HepG2 (cell line): ENCODE results near the gene SCAI. TPM values are rescaled to one million over a fixed set of nuclear protein-coding genes. Genes with fewer than 3 reads are reported as not detected.

Source experiments
- ATAC-seq: fragments of 200-7000 bp; cut with Tn5 transposase; 3 replicates; pipeline ENCODE4 v1.9.1; 2020; ENCODE audit warnings: mild to moderate bottlenecking, moderate library complexity
- BruUV-seq: library from RNA; stranded (reverse); fragments of 400-500 nt; replicated peaks from 2 replicates; lab custom pipeline; 2021; lab: Mats Ljungman, UMichigan
- CTCF ChIA-PET: fragments of 300-600 bp; formaldehyde crosslinking; extraction: SDS; loops from one replicate; lab custom pipeline; 2021; ENCODE audit warnings: low total read pairs, inconsistent platforms, low intra/inter-chr PET ratio; lab: Yijun Ruan, JAX
- POLR2A ChIA-PET: fragments of 350-600 bp; sonication (Branson Sonifier 250); formaldehyde crosslinking; loops from one replicate; lab custom pipeline; 2020; ENCODE audit warnings: antibody characterized with exemption, inconsistent platforms; lab: Yijun Ruan, JAX
- DNase-seq: peaks from one replicate; pipeline ENCODE4 v3.0.0-alpha.2; 2015; ENCODE audit warnings: low spot score
- FAIRE-seq: peaks from 3 replicates; lab custom pipeline; 2011; peaks lifted over from hg19 to GRCh38; lab: Jason Lieb, UNC
- H2AFZ ChIP-seq: one replicate; pipeline ENCODE4 v1.6.1; 2011; ENCODE audit warnings: low read length, inconsistent platforms
- H3K27ac ChIP-seq: fragments of 300-600 bp; 3 replicates; pipeline ENCODE4 v1.8.0; 2011; ENCODE audit warnings: mixed run types, mild to moderate bottlenecking, mixed read lengths, low read length, inconsistent platforms; ENCODE audit not compliant: insufficient read depth; ENCODE audit errors: extremely low read length
- H3K27me3 ChIP-seq, 2 experiments: fragments of 200-600 bp in 1 of 2; 2 replicates in 1 of 2; 3 replicates in 1 of 2; pipeline versions ENCODE4 v1.6.0 to v1.8.0; 2011; ENCODE audit warnings: low read length in 2 of 2, mild to moderate bottlenecking in 2 of 2, moderate library complexity in 2 of 2, inconsistent platforms in 1 of 2; ENCODE audit not compliant: insufficient read depth in 2 of 2, control insufficient read depth in 1 of 2
- H3K36me3 ChIP-seq, 2 experiments: fragments of 200-600 bp in 1 of 2; replicated peaks in 1 of 2; 2 replicates in 1 of 2; 3 replicates in 1 of 2; pipeline versions ENCODE4 v1.5.1 to v1.8.0; 2011; ENCODE audit warnings: low read length in 2 of 2, inconsistent platforms in 1 of 2; ENCODE audit not compliant: insufficient read depth in 2 of 2, control insufficient read depth in 1 of 2
- H3K4me1 ChIP-seq: 2 replicates; pipeline ENCODE4 v1.5.1; 2012; ENCODE audit warnings: low read length, inconsistent platforms; ENCODE audit not compliant: insufficient read depth
- H3K4me2 ChIP-seq: 2 replicates; pipeline ENCODE4 v1.6.0; 2011; ENCODE audit warnings: low read depth, low read length, inconsistent platforms
- H3K4me3 ChIP-seq, 3 experiments: fragments of 200-600 bp in 1 of 3; sonication (generic), shearing (Covaris generic) in 1 of 3; replicated peaks in 1 of 3; 2 replicates each; pipeline ENCODE4 v1.5.1; 2011 to 2016; ENCODE audit warnings: low read length in 3 of 3, inconsistent platforms in 2 of 3, low read depth in 2 of 3, mild to moderate bottlenecking in 2 of 3, control low read depth in 1 of 3, mixed read lengths in 1 of 3; ENCODE audit not compliant: insufficient read depth in 1 of 3
- H3K79me2 ChIP-seq: one replicate; pipeline ENCODE4 v1.6.1; 2011; ENCODE audit warnings: low read length, inconsistent platforms; ENCODE audit not compliant: insufficient read depth
- H3K9ac ChIP-seq: 2 replicates; pipeline ENCODE4 v1.6.0; 2011; ENCODE audit warnings: mild to moderate bottlenecking, low read depth, low read length, inconsistent platforms; ENCODE audit not compliant: insufficient read depth
- H3K9me3 ChIP-seq: 2 replicates; pipeline ENCODE4 v1.5.1; 2012; ENCODE audit warnings: mild to moderate bottlenecking, low read length
- H4K20me1 ChIP-seq: 2 replicates; pipeline ENCODE4 v1.6.0; 2011; ENCODE audit warnings: inconsistent platforms, mild to moderate bottlenecking, low read length, moderate library complexity; ENCODE audit not compliant: insufficient read depth
- CENPT ChIP-seq: sonication (generic); formaldehyde crosslinking; IDR thresholded peaks from 2 replicates; pipeline ENCODE4 v1.8.0; 2022; ENCODE audit warnings: low read depth, mild to moderate bottlenecking, moderate library complexity, missing genetic modification reagents
- FIP1L1 ChIP-seq: fragments of 200-400 bp; formaldehyde crosslinking; IDR thresholded peaks from 2 replicates; pipeline ENCODE4 v1.6.1; 2018; ENCODE audit warnings: low read depth, mild to moderate bottlenecking, low read length, moderate library complexity, borderline replicate concordance; ENCODE audit not compliant: insufficient read depth
- HOXA5 ChIP-seq: sonication (generic); formaldehyde crosslinking; IDR thresholded peaks from 2 replicates; pipeline ENCODE4 v1.4.0; 2020; ENCODE audit warnings: missing genetic modification reagents
- MYPOP ChIP-seq: sonication (generic); formaldehyde crosslinking; IDR thresholded peaks from 2 replicates; pipeline ENCODE4 v1.8.1; 2023; ENCODE audit warnings: mild to moderate bottlenecking, moderate library complexity, missing genetic modification reagents
- PCBP2 ChIP-seq: fragments of 200-400 bp; formaldehyde crosslinking; optimal IDR thresholded peaks from 2 replicates; pipeline ENCODE3; 2018; ENCODE audit warnings: low read length, low read depth; ENCODE audit not compliant: poor library complexity, severe bottlenecking
- PPARG ChIP-seq: conservative IDR thresholded peaks from 2 replicates; pipeline ENCODE4 v1.6.1; 2016; ENCODE audit warnings: missing biosample characterization, missing genetic modification reagents
- SIX1 ChIP-seq: sonication (generic); formaldehyde crosslinking; IDR thresholded peaks from 2 replicates; pipeline ENCODE4 v1.4.0; 2020; ENCODE audit warnings: missing genetic modification reagents, borderline replicate concordance
- SRSF4 ChIP-seq: fragments of 200-400 bp; formaldehyde crosslinking; IDR thresholded peaks from one replicate; pipeline ENCODE4 v1.6.1; 2018; ENCODE audit warnings: mild to moderate bottlenecking, low read depth, low read length, moderate library complexity; ENCODE audit not compliant: poor library complexity, severe bottlenecking
- ZFP36L1 ChIP-seq: sonication (generic); formaldehyde crosslinking; IDR thresholded peaks from 2 replicates; pipeline ENCODE4 v1.8.0; 2022; ENCODE audit warnings: mild to moderate bottlenecking, missing genetic modification reagents, moderate library complexity
- ZNF451 ChIP-seq: sonication (generic); formaldehyde crosslinking; IDR thresholded peaks from 2 replicates; pipeline ENCODE4 v1.5.0; 2020; ENCODE audit warnings: mild to moderate bottlenecking, missing genetic modification reagents
- WGBS: methylation state at CpG from one replicate; pipeline ENCODE4 v1.1.6; 2017; ENCODE audit warnings: low lambda C conversion rate; 5-methylcytosine and 5-hydroxymethylcytosine counted together
- in situ Hi-C: cut with HindIII; loops from 2 replicates; pipeline ENCODE4 v1.10.0; 2017; ENCODE audit warnings: low pct_unique_long_range_greater_than_20kb; ENCODE audit not compliant: extremely low pct_ligation_motif_present
- intact Hi-C: fragments of 100-400 bp; cut with micrococcal nuclease; formaldehyde crosslinking; loops from one replicate; pipeline ENCODE4 v1.10.0; 2022; ENCODE audit not compliant: unreplicated experiment
- polyA plus RNA-seq, 8 experiments: library from polyadenylated mRNA; depleted of rRNA in 3 of 8; stranded (reverse) in 7 of 8; unstranded in 1 of 8; fragments of >200 nt; fragmentation: Illumina TruSeq in 4 of 8; extraction: Trizol in 4 of 8; gene quantifications; 2 replicates each; pipeline versions ENCODE4 v1.2.1 to v1.2.3, GENCODE V29; 2011 to 2016; ENCODE audit warnings: low read depth in 4 of 8, missing spikeins in 1 of 8, mixed read lengths in 1 of 8; ENCODE audit not compliant: insufficient read depth in 1 of 8
- total RNA-seq, 5 experiments: library from RNA; depleted of rRNA; stranded (reverse); fragments of >200 nt; fragmentation: Illumina TruSeq; extraction: Trizol; gene quantifications; 2 replicates each; pipeline ENCODE4 v1.2.3, GENCODE V29; 2016; ENCODE audit warnings: low read depth in 1 of 5
- TF ChIP-seq, protein P1 (sequence below), 2 experiments: sonication (generic) in 1 of 2; formaldehyde crosslinking in 1 of 2; IDR thresholded peaks; 2 replicates each; pipeline versions ENCODE4 v1.4.0 to v1.6.1; 2018 to 2020; ENCODE audit warnings: missing genetic modification reagents in 2 of 2, borderline replicate concordance in 1 of 2, low read depth in 1 of 2, mild to moderate bottlenecking in 1 of 2, missing biosample characterization in 1 of 2
- TF ChIP-seq, protein P2 (sequence below): sonication (generic); formaldehyde crosslinking; IDR thresholded peaks from 2 replicates; pipeline ENCODE4 v1.4.0; 2020; ENCODE audit warnings: missing genetic modification reagents
- TF ChIP-seq, protein P3 (sequence below): conservative IDR thresholded peaks from 2 replicates; pipeline ENCODE4 v1.6.1; 2018; ENCODE audit warnings: missing genetic modification reagents

Gene SCAI
- total and polyA plus RNA-seq, 2 of the 13 experiments (the other 11 are each of a cell fraction or from before 2014, with no cell fraction given) = 4.4 to 8.4 TPM

- DNase-seq (no peak), ATAC-seq (no peak), FAIRE-seq (no peak)
- peaks cover 6 to 22% of the 10 kb centered on the region in 2 experiments for H3K36me3 ChIP-seq
- H3K27ac ChIP-seq = no peak overlapping the region
- H3K9me3 ChIP-seq = no peaks in the 10 kb centered on the region
- ChIA-PET CTCF (no interaction called here), POLR2A (no interaction called here)
- no peaks in the 10 kb centered on the region for H3K79me2 ChIP-seq
- H3K4me2 ChIP-seq = no peak overlapping the region
- no peak overlapping the region for H3K4me3 ChIP-seq
- intact Hi-C loops = no loop called here
- in situ Hi-C loops = no loop called here
- BruUV-seq = no TSS peak
- H3K4me1 ChIP-seq = no peaks in the 10 kb centered on the region
- no peaks in the 10 kb centered on the region for H4K20me1 ChIP-seq
- H3K27me3 ChIP-seq = no peaks in the 10 kb centered on the region
- no peak overlapping the region for H2AFZ ChIP-seq
- H3K9ac ChIP-seq = no peak overlapping the region
- WGBS = 96% methylated on average over 5 of the region's 5 CpGs
- no peak for TF ChIP-seq CENPT
- TF ChIP-seq SRSF4 = no peak
- no peak for TF ChIP-seq ZFP36L1 (CRISPR knock-in tag)
- no peak for TF ChIP-seq SIX1 (CRISPR knock-in tag)
- TF ChIP-seq MYPOP (CRISPR knock-in tag) = no peak
- no peak for TF ChIP-seq FIP1L1
- TF ChIP-seq, protein P1, sequence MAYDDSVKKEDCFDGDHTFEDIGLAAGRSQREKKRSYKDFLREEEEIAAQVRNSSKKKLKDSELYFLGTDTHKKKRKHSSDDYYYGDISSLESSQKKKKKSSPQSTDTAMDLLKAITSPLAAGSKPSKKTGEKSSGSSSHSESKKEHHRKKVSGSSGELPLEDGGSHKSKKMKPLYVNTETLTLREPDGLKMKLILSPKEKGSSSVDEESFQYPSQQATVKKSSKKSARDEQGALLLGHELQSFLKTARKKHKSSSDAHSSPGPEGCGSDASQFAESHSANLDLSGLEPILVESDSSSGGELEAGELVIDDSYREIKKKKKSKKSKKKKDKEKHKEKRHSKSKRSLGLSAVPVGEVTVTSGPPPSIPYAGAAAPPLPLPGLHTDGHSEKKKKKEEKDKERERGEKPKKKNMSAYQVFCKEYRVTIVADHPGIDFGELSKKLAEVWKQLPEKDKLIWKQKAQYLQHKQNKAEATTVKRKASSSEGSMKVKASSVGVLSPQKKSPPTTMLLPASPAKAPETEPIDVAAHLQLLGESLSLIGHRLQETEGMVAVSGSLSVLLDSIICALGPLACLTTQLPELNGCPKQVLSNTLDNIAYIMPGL (CRISPR knock-in tag; IDR thresholded peaks at IDR 0.05; ENCODE audit: borderline replicate concordance in 1 of 2, low read depth in 1 of 2) = no peak
- no peak for TF ChIP-seq PCBP2
- TF ChIP-seq, protein P2, sequence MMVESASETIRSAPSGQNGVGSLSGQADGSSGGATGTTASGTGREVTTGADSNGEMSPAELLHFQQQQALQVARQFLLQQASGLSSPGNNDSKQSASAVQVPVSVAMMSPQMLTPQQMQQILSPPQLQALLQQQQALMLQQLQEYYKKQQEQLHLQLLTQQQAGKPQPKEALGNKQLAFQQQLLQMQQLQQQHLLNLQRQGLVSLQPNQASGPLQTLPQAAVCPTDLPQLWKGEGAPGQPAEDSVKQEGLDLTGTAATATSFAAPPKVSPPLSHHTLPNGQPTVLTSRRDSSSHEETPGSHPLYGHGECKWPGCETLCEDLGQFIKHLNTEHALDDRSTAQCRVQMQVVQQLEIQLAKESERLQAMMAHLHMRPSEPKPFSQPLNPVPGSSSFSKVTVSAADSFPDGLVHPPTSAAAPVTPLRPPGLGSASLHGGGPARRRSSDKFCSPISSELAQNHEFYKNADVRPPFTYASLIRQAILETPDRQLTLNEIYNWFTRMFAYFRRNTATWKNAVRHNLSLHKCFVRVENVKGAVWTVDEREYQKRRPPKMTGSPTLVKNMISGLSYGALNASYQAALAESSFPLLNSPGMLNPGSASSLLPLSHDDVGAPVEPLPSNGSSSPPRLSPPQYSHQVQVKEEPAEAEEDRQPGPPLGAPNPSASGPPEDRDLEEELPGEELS (CRISPR knock-in tag) = no peak
- no peak for TF ChIP-seq ZNF451
- no peak for TF ChIP-seq HOXA5 (CRISPR knock-in tag)
- no peak for TF ChIP-seq PPARG
- TF ChIP-seq, protein P3, sequence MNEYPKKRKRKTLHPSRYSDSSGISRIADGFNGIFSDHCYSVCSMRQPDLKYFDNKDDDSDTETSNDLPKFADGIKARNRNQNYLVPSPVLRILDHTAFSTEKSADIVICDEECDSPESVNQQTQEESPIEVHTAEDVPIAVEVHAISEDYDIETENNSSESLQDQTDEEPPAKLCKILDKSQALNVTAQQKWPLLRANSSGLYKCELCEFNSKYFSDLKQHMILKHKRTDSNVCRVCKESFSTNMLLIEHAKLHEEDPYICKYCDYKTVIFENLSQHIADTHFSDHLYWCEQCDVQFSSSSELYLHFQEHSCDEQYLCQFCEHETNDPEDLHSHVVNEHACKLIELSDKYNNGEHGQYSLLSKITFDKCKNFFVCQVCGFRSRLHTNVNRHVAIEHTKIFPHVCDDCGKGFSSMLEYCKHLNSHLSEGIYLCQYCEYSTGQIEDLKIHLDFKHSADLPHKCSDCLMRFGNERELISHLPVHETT (CRISPR knock-in tag) = no peak
These were observed 228.4 kb downstream of the SCAI start for GRCh38 chr9:124914753-124915405.
